GM18511 (cell line): Measurements from ENCODE around the gene ZMYND8.
"Not testable (repeated sequence)": the region's sequence is repeated elsewhere in the genome, so short reads cannot be mapped to it uniquely, and the experiment has no call there.

Source experiments
- ATAC-seq: cut with Tn5 transposase; IDR thresholded peaks from one replicate; pipeline ENCODE4 v1.9.1; 2021; ENCODE audit warnings: mild to moderate bottlenecking, moderate library complexity; ENCODE audit not compliant: unreplicated experiment

The ZMYND8 gene

DNA sequence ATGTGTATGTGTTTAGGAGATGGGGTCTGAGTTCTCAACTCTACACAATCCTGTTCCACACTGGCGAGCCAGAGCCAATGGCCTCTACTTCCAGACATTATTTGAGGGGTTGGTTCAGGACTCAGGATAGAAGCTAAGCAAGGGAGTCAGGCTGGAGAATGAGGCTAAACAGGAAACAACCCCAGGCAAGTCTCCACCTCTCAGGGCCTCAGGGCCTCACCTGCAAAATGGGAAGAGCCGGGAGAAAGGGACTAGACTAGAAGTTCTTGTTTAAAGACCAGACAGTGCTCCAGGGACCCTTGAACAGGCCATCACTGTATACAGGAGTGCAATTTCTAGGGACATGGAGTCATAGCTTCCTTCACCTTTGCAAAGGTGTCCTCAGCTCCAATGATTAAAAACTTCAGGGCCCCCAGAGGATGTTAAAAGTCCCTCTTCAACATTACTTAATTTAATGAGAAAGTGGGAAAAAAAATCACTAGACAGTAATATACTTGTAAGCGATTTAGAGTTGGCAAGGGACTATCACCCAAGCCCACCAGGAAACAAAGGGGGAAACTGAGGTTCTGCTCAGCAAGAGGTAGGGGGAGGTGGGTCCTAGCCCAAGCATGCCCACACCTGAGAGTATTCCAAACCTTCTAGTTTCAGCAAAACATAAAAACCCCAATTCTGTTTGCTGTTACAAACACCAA, 41.7 kb downstream of the ZMYND8 start:
- no peak for ATAC-seq

DNA sequence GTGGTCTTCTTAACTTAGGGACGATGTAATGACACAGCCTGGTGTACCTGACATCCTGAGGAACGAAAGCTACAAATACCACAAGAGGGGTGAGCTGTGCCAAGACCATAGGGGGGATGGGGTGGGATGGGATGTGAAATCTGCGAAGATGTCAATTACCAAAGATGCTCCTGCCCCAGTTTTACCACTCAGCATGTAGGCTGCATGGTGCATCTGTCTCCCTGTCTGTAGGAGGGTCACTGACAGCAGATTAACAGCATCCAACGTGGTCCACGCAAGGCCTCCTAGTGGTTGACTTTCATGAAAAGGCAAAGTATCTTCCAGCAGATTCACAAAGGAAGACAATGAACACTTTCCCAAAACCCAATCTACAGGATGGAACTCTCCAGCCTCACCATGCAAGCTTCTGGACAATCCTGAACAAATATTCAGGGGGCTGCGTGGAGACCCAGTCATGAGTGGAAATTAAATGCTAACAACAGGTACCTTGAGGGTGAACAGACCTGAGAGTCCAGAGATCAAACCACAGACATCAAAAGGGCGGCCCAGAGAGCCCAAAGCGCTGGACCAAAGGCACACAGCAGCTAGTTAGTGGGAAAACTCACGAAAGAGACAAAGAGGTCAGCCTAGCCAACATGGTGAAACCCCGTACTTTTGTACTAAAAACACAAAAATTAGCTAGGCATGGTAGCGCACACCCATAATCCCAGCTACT, 44.4 kb downstream of the ZMYND8 start:
- no peak for ATAC-seq

DNA sequence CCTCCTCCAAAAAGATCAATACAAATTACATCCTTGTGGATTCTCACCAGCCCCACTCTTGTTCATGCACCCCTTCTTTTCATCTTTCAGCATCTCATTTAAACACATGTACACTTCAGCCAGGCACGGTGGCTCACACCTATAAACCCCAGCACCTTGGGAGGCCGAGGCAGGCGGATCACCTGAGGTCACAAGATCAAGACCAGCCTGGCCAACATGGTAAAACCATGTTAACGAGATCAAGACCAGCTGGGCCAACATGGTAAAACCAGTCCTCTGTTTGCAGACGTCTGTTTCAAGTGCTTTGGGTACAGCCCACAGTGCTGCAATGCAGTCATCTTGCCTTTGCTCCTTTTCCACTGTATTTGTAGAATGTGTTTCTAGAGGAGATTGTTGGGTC, 45.3 kb downstream of the ZMYND8 start:
- ATAC-seq = no peak

DNA sequence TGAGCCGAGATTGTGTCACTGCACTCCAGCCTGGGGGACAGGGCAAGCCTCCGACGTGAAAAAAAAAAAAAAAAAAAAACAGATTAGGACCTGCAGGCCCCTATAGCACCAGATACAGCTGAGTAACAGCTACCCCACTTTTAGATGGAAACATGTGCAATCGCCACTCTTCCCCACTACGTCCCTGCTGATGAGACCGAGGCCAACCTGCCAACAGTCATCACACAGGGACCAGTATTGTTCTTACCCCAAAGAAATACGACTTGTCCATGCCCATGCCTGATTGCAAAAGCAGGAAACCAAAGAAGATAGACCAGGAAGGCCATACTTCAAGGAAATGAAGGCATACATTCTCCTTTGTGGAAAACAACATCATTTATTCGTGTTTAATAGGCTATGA, 45.8 kb downstream of the ZMYND8 start:
- no peak for ATAC-seq

DNA sequence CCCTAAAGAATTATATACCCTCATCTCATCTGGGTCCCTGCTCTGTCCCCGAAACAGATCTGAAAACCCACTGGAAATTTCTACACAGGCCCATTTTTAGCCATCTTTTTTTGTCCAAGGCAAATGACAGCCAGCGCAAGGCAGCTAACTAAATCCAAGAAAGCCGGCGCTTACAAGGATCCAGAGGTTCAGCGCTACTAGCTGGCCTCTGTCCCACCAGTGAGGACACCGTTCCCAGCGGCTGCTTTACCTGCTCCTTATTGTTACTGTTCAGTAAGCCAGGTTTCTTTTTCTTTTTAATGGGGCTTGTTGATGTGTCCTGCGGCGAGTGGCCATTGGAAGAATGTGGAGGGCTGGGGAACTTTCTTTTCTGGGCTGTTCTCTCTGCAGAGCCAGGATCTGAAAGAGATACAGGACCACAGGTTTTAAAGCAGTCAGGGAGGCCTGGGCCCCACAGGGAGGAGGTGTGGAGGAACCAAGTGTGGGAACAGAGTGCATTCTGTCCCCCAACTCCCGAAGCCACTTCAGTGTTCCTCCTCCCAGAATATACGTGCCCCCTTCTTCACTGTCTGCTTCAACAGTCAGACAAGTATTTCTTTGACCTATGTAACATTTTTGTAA, 46.6 kb downstream of the ZMYND8 start:
- no peak for ATAC-seq

DNA sequence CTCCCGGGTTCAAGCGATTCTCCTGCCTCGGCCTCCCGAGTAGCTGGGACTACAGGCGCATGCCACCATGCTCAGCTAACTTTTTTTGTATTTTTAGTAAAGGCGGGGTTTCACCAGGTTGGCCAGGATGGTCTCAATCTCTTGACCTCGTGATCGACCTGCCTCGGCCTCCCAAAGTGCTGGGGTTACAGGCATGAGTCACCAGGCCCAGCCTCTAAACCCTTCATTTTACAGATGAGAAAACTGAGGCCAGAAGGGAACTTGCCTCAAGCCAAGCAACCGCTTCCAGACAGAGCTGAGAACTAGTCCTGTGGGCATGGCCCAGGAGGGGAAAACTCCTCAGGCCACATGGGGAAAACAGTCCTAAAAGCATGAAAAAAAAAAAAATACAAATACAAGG, 47.1 kb downstream of the ZMYND8 start:
- ATAC-seq = no peak

DNA sequence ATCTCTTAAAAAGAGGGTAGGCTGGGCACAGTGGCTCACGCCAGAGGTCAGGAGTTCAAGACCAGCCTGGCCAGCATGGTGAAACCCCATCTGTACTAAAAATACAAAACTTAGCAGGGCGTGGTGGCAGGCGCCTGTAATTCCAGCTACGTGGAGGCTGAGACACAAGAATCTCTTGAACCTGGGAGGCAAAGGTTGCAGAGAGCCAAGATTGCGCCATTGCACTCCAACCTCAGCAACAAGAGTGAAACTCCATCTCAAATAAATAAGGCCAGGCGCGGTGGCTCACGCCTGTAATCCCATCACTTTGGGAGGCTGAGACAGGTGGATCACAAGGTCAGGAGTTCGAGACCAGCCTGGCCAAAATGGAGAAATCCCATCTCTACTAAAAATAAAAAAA, 48.9 kb downstream of the ZMYND8 start:
- ATAC-seq = not testable (repeated sequence)

DNA sequence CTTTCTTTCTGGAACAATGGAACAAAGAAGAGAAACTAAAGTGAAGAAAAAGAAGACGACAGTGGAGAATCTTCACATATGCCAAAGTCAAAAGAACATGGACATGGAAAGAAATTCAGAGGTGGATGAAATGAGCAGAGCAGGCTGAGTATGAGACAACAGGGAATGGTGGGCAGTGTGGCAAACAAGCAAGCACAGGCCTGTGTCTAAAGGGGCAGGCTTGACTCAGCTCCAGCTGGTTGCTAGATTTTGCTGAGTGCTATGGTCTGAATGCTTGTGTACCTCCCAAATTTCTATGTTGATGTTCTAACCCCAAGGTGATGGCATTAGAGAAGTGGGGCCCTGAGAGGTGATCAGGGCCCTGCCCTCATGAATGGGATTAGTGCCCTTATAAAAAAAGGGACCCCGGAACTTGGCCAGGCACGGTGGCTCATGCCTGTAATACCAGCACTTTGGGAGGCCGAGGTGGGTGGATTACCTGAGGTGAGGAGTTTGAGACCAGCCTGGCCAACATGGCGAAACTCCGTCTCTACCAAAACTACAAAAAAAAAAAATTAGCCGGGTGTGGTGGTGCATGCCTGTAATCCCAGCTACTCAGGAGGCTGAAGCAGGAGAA, 49.6 kb downstream of the ZMYND8 start:
- no peak for ATAC-seq

DNA sequence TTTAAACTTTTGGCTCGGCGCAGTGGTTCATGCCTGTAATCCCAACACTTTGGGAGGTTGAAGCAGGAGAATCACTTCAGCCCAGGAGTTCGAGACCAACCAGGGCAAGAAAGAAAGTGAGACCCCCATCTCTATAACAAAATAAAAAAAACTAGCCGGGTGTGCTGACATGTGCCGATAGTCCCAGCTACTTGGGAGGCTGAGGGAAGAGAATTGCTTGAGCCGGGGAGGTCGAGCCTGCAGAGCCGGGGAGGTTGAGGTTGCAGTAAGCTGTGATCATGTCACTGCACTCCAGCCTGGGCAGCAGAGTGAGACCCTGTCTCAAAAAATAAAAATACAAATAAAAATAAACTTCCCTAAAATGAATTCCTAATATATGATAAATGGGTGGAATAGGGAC, 50.4 kb downstream of the ZMYND8 start:
- ATAC-seq = no peak

DNA sequence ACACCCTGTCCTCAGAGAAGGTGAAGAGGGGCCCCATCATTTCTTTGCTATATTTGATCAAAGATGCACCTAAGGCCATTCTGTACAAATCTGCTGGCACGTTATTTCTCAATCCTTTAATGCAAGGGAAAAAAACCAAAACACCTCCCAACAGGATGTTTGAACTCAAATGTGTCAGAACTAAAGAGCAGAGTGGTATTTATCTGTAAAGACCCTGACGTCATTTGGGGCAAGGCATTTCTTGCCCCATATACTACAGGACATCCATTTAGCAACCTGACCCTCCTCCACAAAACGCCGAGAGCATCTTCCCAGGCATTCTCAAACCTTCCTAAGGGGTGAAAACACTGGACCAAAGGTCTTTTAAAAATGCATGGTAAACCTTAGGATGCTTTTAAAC, 50.8 kb downstream of the ZMYND8 start:
- ATAC-seq = no peak

DNA sequence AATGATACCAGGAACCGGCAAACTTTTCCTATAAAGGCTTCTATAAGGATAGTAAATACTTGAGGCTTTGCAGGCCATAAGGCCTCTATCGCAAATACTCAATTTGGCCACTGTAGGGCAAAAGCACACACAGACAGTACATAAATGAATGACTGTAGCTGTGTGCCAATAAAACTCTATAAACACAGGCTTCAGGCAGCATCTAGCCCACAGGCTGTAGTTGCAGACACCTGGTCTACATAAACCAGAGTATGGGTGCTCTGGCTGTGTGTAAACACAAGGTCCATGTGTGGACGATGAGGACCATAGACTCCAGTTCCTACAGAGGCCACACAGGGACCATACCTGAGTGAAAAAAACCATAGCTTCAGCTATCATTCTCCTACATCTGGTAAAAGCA, 52.2 kb downstream of the ZMYND8 start:
- ATAC-seq = no peak

DNA sequence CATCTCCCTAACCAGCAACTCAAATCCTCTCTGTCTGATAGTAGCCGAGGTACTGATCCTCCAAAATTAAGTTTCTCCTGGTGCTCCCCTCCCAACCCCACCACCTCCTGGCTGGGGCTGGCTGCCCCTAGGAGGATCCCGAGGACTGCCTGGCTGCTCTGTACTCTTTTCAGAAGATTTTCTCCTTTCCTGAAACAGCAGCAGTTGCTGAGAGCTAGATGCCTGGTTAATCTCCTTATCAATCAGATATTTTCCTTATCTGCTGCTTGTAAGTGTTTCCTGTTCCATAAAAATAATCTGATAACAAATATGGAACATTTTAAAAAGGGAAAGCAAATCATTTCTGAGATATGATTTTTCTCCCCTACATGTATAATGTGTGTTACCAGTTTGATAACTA, 52.8 kb downstream of the ZMYND8 start:
- ATAC-seq = no peak

DNA sequence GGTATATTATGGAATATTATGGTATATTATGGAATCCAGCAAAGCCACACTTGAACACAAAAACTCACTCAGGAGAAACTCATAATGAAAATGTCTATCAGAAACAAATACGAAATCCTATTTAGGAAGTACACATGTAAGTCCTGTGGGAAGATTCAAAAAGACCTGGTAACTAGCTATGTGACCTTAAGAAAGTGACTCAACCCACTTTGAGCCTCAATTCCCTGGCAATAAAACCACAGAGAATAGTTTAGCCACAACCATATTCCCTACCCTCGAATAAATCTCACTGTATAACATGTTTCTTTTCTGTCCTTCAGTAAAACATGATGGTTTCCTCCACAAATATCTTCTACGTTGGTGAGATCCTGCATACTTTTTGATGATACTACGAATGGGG, 56.4 kb downstream of the ZMYND8 start:
- no peak for ATAC-seq

DNA sequence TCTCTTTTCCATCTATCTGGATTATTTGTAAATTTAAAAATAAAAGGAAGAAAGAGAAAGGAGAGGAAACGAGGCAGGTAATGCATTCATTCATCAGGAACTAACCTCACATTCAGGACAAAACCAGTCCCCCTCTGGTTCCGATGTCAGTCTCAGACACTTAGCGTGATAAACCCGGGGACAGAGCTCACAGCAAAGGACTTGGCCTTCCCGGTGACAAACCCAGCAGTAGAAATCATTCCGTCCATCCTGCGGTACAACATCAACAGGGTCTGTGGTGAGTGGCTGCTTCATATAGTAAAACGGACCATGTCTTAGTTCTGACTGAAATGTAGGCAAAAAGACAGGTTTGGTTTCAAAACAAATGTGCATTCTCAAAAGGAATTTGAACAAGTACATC, 57.9 kb downstream of the ZMYND8 start:
- ATAC-seq = no peak

DNA sequence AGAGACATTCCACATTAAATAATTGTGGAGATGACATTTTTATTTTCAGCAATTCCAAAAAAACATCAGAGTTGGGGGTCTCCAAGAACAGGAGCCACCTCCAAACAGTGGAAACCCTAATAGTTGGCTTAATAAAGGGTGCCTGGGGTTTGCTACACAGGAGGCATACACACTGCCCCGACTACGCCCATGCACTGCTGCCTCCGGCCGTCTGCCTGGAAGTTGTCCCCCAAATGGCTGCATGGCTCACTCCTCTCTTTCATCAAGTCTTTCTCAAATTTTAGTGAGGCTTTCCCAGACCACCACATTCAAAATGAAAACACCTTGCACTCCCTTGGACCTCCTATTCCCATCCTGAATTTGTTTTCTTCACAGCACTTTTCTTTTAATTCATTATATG, 58.8 kb downstream of the ZMYND8 start:
- no peak for ATAC-seq

DNA sequence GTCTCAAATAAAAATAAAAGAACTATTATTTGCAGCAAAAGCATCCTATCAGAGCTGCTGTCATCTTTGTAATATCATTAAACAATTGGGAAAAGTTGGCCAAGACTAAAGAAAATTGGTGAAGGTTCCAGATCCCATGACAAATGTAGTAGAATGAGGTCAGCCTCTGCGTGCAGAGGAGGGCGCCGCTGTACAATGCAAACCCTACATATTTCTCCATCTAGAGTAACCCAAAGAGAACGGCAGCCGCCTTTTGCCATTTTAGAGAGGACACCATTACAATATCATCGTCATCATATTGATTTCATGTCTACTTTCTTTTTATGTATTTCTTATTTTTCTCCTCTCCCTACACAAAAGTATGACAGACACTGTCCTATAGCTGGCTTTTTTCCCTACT, 59.5 kb downstream of the ZMYND8 start:
- no peak for ATAC-seq

DNA sequence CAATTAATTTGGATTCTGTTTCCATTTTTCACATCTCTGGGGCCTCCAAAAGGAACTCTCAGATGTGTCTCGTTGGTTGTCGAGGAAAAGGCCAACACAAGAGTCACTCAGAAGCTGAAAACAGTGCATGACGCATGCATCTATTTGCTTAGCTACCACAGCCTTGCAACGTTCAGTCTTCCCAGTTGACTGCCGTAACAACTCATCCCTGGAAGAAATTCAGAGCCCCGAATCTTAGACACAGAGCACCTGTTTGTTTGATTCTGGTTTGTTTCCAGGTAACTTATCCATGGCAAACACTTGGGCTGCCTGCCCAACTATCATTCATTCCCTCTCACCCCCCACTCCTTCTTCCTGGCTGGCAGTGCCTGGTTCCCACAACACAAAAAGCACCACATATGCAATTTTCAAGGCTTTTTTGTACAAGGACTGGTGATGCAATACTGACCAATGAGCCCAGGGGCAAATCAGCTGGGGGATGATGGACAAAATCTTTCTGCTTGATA, 60.5 kb downstream of the ZMYND8 start:
- no peak for ATAC-seq

DNA sequence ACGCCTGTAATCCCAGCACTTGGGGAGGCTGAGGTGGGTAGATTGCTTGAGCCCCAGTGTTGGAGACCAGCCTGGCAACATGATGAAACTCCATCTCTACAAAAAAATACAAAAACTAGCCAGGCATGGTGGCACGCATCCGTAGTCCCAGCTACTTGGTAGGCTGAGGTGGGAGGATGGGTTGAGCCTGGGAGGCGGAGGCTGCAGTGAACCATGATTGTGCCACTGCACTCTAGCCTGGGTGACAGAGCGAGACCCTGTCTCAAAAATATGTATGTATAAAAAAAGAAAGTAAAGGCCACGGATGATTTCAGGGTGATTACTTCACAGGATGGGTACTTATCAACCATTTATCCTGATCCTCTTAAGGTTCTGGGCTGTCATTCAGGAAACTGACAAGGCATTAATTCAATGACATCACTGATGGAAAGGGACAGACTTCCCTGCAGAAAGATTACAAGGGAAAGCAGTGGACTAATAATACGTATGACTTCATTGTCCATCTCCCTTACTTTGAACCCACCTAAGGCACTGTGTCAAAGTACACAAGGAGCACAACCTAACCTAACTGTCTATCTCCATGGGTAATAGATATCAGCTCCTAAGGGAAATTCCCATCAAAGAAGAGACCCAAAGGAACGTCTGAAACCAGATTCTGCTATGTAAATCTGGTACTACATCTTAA, 61.2 kb downstream of the ZMYND8 start:
- no peak for ATAC-seq

DNA sequence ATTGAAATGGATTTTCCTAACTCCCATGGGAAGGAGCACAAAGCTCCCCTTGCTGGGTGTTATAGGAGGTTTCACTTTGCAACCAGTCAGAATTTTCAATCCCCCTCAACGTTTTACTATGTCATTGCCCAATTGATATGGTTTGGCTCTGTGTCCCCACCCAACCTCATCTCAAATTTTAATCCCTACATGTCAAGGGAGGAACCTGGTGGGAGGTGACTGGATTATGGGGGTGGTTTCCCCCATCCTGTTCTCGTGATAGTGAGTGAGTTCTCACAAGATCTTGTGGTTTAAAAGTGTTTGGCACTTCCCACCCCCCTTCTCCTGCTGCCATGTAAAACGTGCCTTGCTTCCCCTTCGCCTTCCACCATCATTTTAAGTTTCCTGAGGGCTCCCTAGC, 62.9 kb downstream of the ZMYND8 start:
- ATAC-seq = no peak

DNA sequence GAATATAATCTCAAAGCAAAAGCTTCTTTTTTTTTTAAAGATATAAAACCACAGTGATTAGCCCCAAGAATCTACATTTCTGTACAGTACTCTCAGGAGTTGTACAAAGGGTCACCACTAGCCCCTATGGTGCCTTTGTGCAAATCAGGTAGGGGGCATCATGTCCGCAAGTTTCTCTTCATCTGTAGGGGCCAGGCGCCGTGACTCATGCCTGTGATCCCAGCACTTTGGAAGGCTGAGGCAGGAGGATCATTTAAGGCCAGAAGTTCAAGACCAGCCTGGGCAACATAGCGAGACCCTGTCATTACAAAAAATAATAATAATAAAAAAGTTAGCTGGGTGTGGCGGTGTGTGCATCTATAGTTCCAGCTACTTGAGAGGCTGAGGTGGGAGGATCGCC, 63.9 kb downstream of the ZMYND8 start:
- ATAC-seq = no peak
